HK-2 (cell line): ENCODE data around the gene ATP5ME.
A peak's percentile ranks its signal among the peaks of the same experiment; 100 is the strongest.

Experiments
- DNase-seq: peaks from one replicate; pipeline ENCODE4 v3.0.0-alpha.2; 2018; ENCODE audit not compliant: unreplicated experiment

ATP5ME gene

DNA sequence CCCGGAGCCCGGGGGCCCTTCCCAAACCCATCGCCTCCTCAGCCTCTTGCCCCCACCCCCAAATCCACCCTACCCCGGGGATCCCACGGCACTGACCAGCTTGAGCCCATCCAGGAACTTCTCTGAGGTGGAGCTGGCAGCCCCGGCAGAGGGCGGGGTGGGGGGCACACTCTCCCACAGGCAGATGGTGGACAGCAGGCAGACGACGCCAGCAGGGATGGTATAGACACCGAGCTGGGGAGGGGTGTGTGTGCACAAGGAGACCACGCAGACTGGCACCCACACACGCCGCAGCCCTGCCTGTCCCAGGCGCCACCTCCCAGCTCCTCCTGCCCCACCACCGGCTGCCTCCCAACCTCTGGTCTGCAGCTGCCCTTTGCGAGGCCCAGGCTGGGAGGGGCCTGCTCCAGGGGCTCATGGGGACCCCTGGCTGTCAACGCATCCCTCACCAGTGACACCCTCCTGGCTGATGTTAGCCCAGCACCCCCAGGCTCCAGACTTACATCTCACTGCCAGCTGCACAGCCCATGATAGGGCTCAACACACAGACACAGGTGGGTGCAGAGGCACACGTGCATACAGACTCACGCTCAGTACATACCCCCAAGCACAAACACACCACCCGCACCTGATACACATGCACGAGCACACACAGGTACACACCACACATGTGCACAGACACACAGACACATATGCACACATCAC is 10.7 kb upstream of the ATP5ME start:
- no peak for DNase-seq

DNA sequence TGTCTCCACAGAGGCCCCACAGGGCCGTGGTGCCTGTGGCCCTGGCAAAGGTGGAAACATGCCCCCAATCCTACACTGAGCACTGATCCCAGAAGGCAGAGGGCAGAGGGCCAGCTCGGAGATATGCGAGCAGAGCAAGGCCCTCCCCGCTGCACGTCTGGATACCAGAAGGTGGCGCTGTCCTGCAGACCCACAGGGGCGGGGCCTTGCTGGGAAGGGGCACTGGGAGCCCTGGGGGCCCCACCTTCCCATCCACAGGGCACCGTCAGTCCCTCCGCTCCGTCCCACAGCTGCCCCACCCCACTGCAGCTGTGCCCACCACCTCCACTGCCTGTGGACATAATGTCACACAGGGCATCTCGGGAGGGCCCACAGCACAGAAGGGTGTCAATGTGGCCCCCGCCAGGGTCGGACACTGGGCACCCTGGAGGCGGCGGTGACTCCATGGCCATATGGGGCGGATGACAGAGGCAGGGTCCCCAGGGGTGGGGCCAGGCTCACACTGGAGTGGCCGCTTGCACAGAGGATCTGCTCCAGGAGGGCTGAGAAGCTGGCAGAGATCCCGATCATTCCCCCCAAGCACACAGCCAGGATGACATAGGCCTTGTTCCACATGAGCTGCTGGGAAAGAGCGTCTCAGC is 10.0 kb upstream of the ATP5ME start:
- DNase-seq, result peak; percentile 58

DNA sequence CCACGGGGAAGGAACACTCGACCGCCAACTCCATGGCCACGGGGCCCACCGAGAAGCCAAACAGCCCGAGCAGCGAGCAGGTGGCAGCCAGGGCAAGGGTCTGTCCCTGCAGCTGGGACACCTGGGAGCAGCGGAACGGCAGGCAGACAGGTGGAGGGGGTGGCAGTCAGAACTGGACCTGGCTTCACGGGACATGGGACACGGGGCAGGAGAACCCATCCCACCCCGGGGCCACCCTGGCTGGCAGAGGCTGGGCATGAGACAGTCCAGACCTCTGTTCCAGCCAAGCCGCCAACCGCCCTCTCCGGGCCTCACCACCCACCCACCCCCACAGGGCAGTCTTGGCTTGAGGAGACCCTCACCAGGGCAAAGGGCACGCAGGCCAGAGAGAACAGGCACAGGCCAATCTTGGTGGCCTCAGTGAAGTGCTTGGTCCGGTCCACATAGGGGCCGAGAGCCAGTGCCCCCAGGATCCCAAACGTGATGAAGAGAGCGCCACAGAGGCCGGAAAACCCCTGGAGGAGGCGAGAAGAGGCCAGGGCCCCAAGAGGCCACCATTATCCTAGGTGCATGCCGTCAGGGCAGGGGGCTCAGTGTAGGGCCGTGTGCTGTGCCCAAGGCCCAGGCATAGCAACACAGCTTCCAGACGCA is 9.3 kb upstream of the ATP5ME start:
- DNase-seq, result no peak

DNA sequence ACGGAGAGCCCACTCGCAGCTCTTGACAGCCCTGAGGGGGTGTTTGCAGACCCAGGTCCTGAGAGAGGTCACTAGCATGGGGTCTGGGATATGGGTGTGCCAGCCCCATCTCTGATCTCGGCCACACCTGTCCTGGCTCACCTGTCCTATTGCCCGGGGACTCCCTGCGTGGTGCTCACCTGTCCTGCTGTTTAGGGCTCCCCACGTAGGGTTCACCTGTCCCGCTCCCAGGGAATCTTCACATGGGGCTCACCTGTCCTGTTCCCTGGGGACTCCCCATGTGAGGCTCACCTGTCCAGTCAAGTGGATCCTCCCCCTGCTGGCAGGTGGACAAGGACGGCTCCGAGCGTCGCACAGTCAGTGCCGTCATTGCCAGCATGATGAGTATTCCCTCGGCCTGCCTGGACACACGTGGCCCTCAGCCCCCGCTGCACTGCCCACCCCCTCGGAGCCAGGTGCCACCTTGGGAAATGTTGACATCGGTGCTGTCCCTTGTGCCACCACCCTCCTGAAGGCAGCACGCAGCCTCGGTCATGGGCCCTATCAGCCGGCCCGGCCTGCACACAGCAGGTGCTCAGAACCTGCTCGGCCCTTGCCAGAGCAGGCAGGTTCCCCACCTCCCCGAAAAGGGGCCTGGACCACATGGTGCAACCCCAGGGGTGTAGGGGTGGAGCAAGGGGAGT is 8.6 kb upstream of the ATP5ME start:
- no peak for DNase-seq

DNA sequence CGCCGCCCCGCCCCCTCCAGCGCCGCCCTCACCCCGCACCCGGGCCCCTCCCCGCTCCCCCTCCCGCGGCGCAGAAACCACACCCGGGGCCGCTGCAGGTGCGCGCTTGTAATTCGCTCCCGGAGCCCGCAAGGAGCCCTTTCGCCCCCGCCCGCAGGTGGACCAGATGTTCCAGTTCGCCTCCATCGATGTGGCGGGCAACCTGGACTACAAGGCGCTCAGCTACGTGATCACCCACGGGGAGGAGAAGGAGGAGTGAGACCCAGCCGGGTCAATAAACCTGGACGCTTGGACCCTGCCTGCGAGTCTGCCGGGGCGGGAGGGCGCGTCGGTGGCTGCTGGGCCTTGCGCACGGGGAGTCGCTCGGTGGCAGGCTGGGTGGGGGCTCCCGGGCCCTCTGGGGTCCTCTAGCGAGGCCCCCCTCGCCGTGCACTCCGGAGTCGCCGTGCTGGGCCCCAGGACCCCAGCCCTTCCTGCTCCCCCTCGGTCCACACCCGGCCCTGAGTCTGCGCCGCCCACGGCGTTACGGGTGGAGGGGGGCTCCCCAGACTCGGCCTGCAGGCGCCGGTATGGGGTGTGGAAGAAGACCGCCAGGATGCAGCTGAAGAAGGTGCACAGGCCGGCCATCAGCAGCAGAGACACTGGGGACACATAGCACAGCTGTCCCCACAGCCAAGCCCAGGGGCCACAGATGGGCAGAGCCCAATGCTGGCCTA is 7.8 kb upstream of the ATP5ME start:
- no peak for DNase-seq

DNA sequence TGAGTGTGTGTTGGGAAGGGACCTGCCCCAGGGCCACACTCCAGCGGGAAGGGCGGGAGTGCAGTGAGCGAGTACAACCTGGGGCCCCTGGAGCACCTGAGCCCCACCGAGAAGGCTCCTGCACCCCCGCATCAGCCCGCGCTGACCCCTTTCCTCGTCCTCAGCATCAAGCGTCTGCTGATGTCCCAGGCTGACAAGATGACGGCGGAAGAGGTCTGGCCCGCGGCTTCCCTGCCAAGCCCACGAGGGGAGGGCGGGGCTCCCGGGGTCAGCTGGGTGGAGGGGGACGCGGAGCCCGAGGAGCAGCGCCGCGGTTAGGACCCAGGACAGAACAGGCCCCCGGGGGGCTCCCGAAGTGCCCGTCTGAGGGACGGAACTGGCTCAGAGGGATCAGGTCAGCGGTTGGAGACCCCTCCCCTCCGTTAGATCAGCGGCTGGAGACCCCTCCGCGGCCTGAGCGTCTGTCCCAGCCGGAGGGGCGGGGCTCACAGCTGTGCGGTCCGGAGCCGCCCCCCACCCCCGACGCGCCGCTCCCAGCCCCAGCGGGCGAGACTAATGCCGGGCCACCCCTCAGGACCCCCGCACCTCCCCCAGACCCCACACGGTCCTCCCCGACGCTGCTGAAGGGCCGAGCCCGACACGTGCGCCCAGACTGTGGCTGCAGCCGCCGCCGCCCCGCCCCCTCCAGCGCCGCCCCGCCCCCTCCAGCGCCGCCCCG is 7.0 kb upstream of the ATP5ME start:
- no peak for DNase-seq

DNA sequence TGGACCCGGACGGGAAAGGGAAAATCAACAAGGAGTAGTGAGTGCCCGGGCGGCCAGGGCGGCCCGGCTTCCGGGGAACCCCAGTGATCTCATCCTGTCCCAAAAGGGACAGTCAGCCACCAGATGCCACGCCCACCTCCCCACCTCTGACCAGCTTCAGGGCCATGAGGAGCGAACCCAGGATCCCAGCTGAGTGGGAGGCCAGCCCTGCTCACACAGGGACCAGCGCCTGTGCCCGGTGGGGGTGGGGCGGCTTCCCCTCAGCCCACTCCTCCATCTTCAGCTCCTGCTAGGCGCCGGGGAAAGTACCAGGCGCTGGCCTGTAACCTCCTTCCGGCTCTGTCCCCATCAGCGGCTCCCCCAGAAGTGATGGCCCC is 6.5 kb upstream of the ATP5ME start:
- DNase-seq, result no peak

DNA sequence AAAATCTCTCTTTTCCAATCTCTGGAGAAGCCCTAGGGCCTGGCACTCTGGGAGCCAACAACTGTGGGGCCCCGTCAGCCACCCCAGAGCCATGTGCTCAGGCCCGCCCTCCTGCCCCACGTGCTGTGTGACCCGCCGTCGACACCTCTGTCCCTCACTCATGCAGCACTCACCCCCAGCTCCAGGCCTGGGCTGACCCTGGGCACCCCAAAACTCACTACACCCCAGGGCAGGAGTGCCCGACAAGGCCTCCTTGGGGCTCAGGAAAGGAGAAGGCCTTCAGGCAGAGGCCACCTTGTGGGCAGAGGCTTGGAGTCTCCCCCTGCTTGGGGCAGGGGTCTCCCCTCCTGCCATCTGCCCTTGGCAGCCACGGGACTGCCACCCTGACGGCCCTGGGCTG is 6.0 kb upstream of the ATP5ME start:
- no peak for DNase-seq

DNA sequence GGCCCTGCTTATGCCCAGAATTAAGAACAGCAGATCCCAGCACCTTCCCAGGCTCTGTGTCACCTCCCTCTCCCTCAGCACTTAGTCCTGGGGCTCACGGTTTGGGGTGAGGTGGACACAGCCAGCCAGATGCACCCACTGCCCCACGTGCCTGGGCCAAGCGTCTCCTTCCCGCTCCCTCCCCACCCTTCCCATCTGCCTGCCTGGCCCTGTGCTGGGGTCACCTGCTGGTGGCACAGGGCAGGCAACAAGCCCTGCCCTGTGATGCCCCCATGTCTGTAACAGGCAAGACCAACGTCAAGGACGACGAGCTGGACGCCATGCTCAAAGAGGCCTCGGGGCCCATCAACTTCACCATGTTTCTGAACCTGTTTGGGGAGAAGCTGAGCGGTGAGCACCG is 5.6 kb upstream of the ATP5ME start:
- DNase-seq, result no peak

DNA sequence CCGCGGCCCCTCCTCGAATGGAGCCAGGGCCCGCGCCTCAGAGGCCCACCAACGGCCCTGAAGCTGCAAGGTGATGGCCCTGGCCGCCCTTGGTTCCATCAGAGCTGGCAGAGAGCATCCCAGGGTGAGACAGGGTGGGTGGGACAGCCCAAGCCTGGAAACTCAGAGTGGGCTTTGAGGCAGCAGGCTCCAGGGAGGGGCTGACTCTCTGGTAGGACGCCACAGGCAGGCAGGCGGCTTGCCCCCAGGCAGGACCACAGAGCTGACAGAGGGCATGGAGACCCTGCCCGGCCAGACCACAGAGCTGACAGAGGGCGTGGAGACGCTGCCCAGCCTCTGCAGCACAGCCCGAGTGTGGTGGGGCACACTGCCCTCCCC is 5.0 kb upstream of the ATP5ME start:
- DNase-seq, result no peak

DNA sequence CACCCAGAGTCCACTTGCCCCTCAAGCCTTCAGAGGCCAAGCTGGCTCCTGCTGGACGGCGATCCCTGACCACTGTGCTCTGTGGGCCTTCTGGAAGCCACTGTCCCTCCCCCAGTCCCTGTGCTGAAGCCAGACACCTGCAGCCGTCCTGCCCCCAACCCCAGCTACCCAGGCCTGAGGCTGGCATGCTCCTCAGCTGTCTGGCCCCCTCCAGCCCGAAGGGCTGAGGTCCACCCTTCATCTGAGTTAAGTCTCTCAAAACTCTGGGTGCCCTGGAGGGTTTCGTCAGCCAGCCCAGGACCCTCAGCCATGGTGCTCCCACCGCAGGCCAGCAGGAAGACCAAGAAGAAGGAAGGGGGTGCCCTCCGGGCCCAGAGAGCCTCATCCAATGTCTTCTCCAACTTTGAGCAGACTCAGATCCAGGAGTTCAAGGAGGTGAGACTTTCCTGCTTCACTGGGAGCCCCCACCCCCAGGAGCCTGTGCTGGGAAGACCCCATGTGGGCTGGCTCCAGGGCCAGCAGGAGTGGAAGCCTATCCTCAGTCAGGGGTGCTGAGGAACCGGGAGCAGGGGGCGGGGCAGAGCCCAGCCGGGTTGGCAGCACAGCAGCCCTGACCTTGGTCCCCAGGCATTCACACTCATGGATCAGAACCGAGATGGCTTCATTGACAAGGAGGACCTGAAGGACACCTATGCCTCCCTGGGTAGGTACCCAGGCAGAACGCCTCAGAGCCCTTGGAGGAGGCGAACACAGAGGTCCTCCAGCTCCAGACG is 4.4 kb upstream of the ATP5ME start:
- DNase-seq, result no peak

DNA sequence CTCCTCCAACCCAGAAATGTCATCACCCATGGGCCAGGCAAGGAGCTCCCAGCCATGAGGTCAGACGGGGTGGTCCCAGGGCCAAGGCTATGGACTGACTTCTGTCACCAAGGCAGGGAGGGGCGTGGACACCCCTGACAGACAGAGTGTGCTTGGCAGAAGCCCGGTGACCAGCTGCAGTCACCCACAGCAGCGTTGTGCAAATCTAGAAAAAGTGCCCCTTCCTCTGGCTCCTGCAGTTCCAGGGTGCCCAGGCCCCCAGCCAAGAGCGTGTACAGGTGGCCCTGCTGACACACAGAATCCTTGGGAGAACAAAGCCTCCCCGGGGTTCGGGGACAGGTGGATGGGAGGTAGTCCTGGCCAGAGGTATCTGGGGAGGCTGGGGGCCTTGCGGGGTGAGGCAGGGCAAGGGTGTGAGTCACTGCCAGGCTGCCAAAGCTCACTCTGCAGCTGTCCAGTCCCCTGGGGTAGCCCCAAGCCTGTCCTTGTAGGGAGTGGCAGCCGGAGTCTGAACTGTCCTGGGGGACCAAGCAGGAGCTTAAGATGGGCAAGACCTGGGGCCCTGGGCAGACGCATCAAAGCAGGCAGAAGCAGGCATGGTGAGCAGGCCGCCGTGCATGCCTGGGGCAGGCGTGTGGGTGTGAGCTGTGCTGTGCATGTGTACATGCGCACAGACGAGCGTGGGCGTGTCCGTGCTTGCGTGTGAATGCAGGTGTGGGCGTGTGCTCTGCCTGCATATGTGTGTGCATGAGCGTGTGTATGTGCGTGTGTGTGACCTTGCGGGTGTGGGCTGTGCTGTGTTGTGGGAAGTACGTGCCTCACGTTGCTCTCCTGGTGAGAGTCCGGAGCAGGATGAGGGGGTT is 3.6 kb upstream of the ATP5ME start:
- DNase-seq, result no peak

DNA sequence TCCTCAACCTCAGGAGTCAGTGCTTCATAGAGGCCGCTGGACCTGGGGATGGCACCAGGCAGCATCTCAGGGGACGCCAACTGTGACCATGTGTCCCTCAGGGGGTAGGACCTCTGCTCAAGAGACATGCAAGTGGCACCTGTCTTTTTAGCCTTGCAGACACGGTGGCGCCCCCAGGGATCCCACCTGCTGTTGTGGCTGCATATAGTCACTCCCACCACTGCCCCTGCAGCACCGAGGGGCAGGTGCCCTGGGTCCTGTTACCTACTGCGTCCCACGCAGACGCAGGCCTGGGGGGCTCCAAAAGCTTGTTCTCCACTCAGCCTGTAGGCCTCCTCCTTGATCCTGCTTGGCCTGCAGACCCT is 2.8 kb upstream of the ATP5ME start:
- no peak for DNase-seq

DNA sequence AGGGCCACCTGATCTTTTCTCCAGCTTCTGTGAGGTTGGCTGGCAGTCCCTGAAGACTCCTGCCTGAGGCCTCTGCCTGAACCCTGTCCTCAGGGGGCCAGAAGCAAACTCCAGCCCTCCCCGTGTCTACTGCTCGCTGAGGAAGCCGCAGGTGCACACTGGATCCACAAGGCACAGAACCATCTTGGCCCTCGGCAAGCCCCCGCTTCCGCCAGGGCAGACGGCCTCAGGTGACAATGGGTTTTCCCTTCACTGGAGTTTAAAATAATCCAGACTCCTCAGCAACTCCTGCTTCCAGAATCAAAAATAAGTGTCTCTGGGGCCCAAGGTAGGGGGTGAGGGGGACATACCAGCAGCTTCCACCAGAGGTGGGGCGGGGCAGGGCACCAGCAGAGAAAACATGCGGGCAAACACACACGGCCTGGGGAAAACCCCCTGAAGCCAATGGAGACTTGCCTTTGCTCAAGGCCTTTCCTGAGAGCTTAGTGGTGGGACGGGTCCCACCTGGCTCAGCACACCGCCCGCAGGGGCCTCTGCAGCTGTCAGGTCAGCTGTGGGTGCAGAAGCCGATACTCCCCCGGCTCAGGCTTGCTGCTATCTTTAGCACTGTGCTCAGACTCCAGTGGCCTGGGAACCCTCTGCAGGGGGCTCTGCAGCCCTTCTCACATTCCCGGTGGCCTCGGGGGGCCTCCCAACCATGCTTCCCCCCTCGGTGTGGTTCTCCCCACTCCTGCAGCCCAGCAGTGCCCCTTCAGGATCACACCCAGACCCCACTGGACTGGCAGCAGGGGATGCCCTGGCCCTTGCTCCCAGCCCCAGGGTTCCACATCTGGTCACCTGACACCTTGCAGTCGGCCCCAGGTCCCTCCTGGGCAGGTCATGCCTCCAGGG is 2.1 kb upstream of the ATP5ME start:
- no peak for DNase-seq

DNA sequence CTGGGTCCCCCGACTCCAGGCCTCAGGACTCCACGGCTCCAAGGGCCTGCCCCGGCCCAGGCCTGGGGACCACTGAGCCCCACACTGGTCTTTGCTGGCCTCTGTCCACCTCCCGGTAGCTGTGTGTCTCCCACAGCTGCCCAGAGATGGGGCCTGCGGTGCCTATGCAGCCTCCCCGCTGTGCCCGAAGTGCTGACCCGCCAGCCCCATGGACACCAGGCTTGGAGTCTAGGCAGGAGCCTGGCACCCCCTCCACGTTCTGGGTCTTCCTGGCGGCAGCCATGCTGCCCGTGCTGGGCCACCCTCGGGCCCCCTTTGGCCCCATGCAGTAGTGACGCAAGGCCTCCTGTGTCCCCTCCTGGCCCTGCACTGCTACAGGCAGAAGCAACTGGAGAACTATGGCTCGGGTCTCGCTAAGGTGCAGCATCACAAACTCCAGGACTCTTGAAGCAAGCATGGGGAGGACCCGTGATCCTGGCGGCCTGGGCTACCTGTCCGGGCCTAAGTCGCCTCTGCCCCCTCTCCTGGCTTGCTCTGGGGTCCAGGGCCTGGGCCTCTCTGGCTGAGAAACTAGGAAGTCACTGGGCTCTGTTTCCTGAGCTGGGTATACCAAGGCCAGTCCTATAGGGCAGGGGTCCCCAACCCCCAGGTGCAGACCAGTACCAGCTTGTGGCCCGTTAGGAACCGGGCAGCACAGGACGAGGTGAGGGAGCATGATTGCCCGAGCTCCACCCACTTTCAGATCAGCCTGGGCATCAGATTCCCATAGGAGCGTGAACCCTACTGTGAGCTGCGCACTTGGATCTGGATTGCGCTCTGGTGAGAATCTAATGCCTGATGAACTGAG is 1.2 kb upstream of the ATP5ME start:
- no peak for DNase-seq

DNA sequence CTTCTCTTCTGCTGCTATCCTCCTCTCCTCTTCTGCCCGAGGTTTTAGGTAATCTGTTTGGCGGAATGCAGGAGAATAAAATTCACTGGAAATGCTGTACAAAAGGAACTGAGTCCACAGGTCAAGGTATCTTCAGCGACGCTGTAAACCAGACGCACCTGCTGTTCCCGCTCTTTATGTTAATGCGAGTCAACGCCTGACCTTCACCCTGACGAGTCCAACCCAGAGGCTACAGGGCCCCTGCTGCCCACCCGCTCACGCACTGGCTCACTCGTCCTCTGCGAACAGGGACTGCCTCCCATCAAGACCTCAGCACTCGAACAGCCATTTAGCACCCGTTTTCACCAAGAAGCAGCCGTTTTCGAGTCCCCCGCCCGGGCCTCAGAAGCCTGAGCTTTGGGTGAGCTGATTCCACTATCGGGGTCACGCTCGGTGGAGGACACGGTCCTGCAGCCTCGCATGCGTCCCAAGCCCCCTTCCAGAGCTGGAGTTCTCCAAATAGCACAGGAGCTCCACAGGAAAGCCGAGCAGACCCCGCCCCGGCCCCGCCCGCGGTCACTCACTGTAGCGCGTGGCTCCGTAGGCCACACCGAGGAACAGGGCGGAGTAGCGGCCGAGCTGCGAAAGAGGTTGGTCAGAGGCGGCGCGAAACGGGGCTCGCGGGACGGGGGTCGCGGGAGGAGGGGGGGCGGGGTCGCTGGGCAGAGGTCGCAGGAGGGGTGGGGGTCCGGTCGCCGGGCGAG is 556 bp downstream of the ATP5ME start:
- peak; percentile 49 for DNase-seq

DNA sequence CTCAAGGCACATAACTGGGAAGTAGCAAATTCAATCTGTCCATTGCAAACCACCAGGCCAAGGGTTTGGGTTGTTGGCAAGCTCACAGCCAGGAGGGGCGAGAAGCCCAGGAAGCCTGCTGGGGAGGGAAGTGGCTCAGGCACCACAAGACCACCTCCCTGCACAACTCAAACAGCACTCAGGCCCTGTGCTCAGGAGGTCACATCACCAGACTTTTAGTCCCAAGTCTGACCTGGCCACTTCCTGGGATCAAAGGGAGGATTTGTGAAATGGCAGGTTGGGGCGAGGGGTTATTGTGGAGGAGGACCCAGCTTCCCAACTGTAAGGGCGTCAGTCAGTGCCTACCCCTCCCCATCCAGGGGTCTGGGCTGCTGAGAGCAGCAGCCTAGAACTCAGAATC is 2.3 kb downstream of the ATP5ME start:
- DNase-seq, result no peak
